ENCODE data around the gene CCDC24.

The CCDC24 gene

GRCh38 chr1:44024031-44024902, 32.9 kb downstream of the CCDC24 start:
- no peak overlapping the region for H3K27ac ChIP-seq
- TF ChIP-seq ZFX (IDR thresholded peaks at IDR 0.05) (no peak), CTCF (conservative IDR thresholded peaks at IDR 0.05) (no peak)

DNA sequence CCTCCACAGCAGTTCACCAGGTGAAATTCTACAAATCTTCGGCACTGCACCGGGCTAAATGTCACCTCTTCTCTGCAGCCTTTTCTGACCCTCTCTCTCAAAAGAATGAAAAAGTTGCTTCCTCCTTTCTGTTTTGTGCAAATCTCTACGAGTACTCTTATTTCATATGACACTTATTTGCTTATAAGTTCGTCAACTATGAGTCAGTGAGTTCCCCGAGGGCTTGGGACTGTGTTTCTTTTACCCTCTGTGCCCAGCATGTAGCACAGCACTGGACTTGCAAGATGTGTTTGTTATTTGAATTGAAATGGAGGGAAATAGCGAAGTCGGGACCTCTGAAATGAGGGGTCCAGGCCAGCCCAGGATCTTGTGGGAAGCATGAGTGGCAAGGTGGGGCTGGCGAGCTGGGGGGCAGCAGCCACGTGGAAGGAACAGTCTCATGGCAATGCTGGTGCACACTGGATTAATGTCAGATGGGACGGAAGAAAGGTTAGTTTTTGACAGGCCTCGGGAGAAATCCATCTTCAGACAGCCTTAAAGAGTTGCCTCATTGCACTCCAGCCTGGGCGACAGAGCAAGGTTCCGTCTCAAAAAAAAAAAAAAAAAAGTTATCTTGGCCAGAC, 33.6 kb downstream of the CCDC24 start:
- no peak for TF ChIP-seq ZFX (IDR thresholded peaks at IDR 0.05)
- no peak for TF ChIP-seq CTCF (conservative IDR thresholded peaks at IDR 0.05)
- H3K27ac ChIP-seq: no peak overlapping the region

- no peak overlapping the region for H3K27ac ChIP-seq
- TF ChIP-seq ZFX (IDR thresholded peaks at IDR 0.05) (no peak), CTCF (conservative IDR thresholded peaks at IDR 0.05) (no peak)
Observed at GRCh38 chr1:44025816-44026215, 34.4 kb downstream of the CCDC24 start.

DNA sequence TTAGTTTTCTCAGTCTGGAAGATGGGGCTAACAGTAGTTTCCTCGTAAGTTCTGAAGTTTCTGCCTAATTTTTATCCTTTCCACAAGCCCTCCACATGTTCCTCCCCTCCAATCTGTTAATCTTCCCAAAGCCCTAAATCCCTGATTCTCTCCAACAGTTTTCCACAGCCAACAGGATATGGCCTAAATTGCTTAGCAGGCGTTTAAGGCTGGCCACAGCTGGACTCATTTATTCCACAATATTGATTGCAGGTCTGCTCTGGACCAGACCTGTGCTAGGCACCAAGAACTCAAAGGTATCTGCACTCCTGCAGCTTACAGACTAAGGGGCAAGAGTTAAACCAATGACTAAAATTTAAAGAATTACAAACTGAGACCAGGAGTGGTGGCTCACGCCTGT, 35.9 kb downstream of the CCDC24 start:
- TF ChIP-seq ZFX (IDR thresholded peaks at IDR 0.05) (no peak), CTCF (conservative IDR thresholded peaks at IDR 0.05) (no peak)
- H3K27ac ChIP-seq: no peak overlapping the region

GRCh38 chr1:44029260-44029910, 38.0 kb downstream of the CCDC24 start:
- H3K27ac ChIP-seq: peak overlapping the region; percentile 78
- no peak for TF ChIP-seq CTCF (conservative IDR thresholded peaks at IDR 0.05)
- no peak for TF ChIP-seq ZFX (IDR thresholded peaks at IDR 0.05)

DNA sequence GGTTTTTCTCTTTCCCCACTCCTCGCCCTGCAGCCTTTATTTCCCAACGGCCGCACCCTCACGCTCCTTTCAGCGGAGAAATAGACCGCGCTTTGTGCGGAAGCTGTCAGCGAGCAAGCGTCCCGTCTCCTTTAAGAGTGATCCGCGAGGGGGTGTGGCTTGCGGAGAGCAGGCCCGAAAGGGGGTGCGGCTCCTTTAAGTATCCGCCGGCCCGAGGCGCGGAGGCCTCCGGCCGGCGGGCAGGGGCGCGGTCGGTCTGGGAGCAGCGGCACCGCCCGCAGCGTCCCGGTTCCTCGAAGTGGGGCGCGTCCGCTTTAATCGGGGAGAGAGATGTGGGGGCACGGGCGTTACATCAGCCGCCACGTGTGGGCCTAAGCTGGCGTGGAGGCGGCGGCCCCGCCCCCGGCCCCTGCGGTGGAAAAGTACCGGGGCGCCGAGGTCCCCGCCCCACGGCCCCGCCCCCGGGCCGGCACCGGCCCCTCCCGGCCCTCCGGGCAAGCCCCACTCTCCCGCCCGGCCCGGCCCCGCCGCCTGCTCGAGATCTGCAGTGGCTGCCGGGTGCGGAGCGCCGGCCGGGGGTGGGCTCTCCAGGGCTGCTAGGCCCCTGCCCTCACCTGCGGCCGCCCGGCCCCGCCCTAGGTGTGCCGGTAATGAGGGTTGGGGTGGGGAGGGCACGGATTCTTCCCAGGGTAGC, 38.7 kb downstream of the CCDC24 start:
- TF ChIP-seq CTCF (conservative IDR thresholded peaks at IDR 0.05) (no peak), ZFX (IDR thresholded peaks at IDR 0.05) (peak; percentile 61; the same call in 1 of the 2 replicates)
- H3K27ac ChIP-seq: peak overlapping the region; percentile 78
